ENCODE data around the gene KCNQ1. TPM values are rescaled to one million over a fixed set of nuclear protein-coding genes. Genes with fewer than 3 reads are reported as not detected.

KCNQ1 gene
- total RNA-seq, 3 donors from 2014 or later (not counting 1 experiment from before 2014, with no cell fraction given): 1.9 to 7.8 (median 3.3) TPM

GRCh38 chr11:2704356-2704755 is 259.5 kb downstream of the KCNQ1 start:
- WGBS (ENCODE audit: insufficient coverage): 86% methylated on average over 6 of the region's 6 CpGs
- H3K27ac Mint-ChIP-seq: no peak overlapping the region
- intact Hi-C loops (cut with micrococcal nuclease): no loop called here

GRCh38 chr11:2704896-2705606 is 260.2 kb downstream of the KCNQ1 start:
- ATAC-seq (no peak), DNase-seq (no peak)
- intact Hi-C loops (cut with micrococcal nuclease): no loop called here
- H3K4me3 ChIP-seq (ENCODE audit: low read length): no peak overlapping the region
- no peaks in the 10 kb centered on the region for H3K4me1 Mint-ChIP-seq
- H3K4me3 Mint-ChIP-seq: no peak overlapping the region
- H3K9me3 Mint-ChIP-seq: no peaks in the 10 kb centered on the region
- no peaks in the 10 kb centered on the region for H3K27me3 ChIP-seq (ENCODE audit: control insufficient read depth, insufficient read depth, low read length)
- TF ChIP-seq CTCF (IDR thresholded peaks at IDR 0.05): no peak
- H3K27ac ChIP-seq (ENCODE audit: low read length): no peak overlapping the region
- no peak overlapping the region for H3K27ac Mint-ChIP-seq
- 67% methylated on average over 13 of the region's 14 CpGs for WGBS (ENCODE audit: insufficient coverage)
- H3K36me3 ChIP-seq (ENCODE audit: control insufficient read depth, insufficient read depth, low read length): no peaks in the 10 kb centered on the region
- H3K36me3 Mint-ChIP-seq: no peaks in the 10 kb centered on the region
- H3K27me3 Mint-ChIP-seq (ENCODE audit: low read depth in 2 of 2): no peaks in the 10 kb centered on the region
- no peaks in the 10 kb centered on the region for H3K9me3 ChIP-seq (ENCODE audit: control insufficient read depth, insufficient read depth, low read length)
- peaks cover 4% of the 10 kb centered on the region for H3K4me1 ChIP-seq (ENCODE audit: control insufficient read depth, insufficient read depth, low read length)

More at GRCh38 chr11:2704356-2704755, 259.5 kb downstream of the KCNQ1 start:
- Mint-ChIP-seq H3K4me3 (no peak overlapping the region), H3K4me1 (no peaks in the 10 kb centered on the region), H3K36me3 (no peaks in the 10 kb centered on the region), H3K9me3 (no peaks in the 10 kb centered on the region), H3K27me3 (ENCODE audit: low read depth in 2 of 2) (no peaks in the 10 kb centered on the region)
- Histone ChIP-seq H3K27me3 (ENCODE audit: control insufficient read depth, insufficient read depth, low read length) (no peaks in the 10 kb centered on the region), H3K27ac (ENCODE audit: low read length) (no peak overlapping the region), H3K4me1 (ENCODE audit: control insufficient read depth, insufficient read depth, low read length) (peaks cover 4% of the 10 kb centered on the region), H3K9me3 (ENCODE audit: control insufficient read depth, insufficient read depth, low read length) (no peaks in the 10 kb centered on the region), H3K36me3 (ENCODE audit: control insufficient read depth, insufficient read depth, low read length) (no peaks in the 10 kb centered on the region), H3K4me3 (ENCODE audit: low read length) (no peak overlapping the region)
- no peak for TF ChIP-seq CTCF (IDR thresholded peaks at IDR 0.05)
- DNase-seq (no peak), ATAC-seq (no peak)

GRCh38 chr11:2706321-2706720 is 261.5 kb downstream of the KCNQ1 start:
- Mint-ChIP-seq H3K4me1 (no peaks in the 10 kb centered on the region), H3K36me3 (no peaks in the 10 kb centered on the region), H3K4me3 (no peak overlapping the region), H3K27me3 (ENCODE audit: low read depth in 2 of 2) (no peaks in the 10 kb centered on the region), H3K9me3 (no peaks in the 10 kb centered on the region), H3K27ac (no peak overlapping the region)
- Histone ChIP-seq H3K4me3 (ENCODE audit: low read length) (no peak overlapping the region), H3K9me3 (ENCODE audit: control insufficient read depth, insufficient read depth, low read length) (no peaks in the 10 kb centered on the region), H3K27me3 (ENCODE audit: control insufficient read depth, insufficient read depth, low read length) (no peaks in the 10 kb centered on the region), H3K4me1 (ENCODE audit: control insufficient read depth, insufficient read depth, low read length) (no peaks in the 10 kb centered on the region), H3K27ac (ENCODE audit: low read length) (no peak overlapping the region), H3K36me3 (ENCODE audit: control insufficient read depth, insufficient read depth, low read length) (no peaks in the 10 kb centered on the region)
- no CpG with 5 or more reads among the region's 1 CpG for WGBS (ENCODE audit: insufficient coverage)
- intact Hi-C loops (cut with micrococcal nuclease): no loop called here
- no peak for ATAC-seq
- no peak for DNase-seq
- TF ChIP-seq CTCF (IDR thresholded peaks at IDR 0.05): no peak

- Histone ChIP-seq H3K4me3 (ENCODE audit: low read length) (no peak overlapping the region), H3K36me3 (ENCODE audit: control insufficient read depth, insufficient read depth, low read length) (no peaks in the 10 kb centered on the region), H3K27ac (ENCODE audit: low read length) (no peak overlapping the region), H3K27me3 (ENCODE audit: control insufficient read depth, insufficient read depth, low read length) (no peaks in the 10 kb centered on the region), H3K4me1 (ENCODE audit: control insufficient read depth, insufficient read depth, low read length) (no peaks in the 10 kb centered on the region), H3K9me3 (ENCODE audit: control insufficient read depth, insufficient read depth, low read length) (no peaks in the 10 kb centered on the region)
- H3K36me3 Mint-ChIP-seq: no peaks in the 10 kb centered on the region
- no peaks in the 10 kb centered on the region for H3K4me1 Mint-ChIP-seq
- no peak overlapping the region for H3K4me3 Mint-ChIP-seq
- no peak for DNase-seq
- no peak overlapping the region for H3K27ac Mint-ChIP-seq
- WGBS (ENCODE audit: insufficient coverage): 85% methylated on average over 7 of the region's 7 CpGs
- ATAC-seq: no peak
- no peak for TF ChIP-seq CTCF (IDR thresholded peaks at IDR 0.05)
- H3K27me3 Mint-ChIP-seq (ENCODE audit: low read depth in 2 of 2): no peaks in the 10 kb centered on the region
- intact Hi-C loops (cut with micrococcal nuclease): no loop called here
- H3K9me3 Mint-ChIP-seq: no peaks in the 10 kb centered on the region
Measured at GRCh38 chr11:2707736-2708135, 262.9 kb downstream of the KCNQ1 start.
